Activated naive CD4-positive, alpha-beta T cell treated with anti-CD3 and anti-CD28 coated beads for 36 hours (primary cell): ENCODE data around the gene ITGAE. TPM values are rescaled to one million over a fixed set of nuclear protein-coding genes. Genes with fewer than 3 reads are reported as not detected.
A peak's percentile ranks its signal among the peaks of the same experiment; 100 is the strongest.

Experiments used
- CTCF ChIA-PET: fragments of 350-600 bp; sonication (Branson Sonifier 250); formaldehyde crosslinking; loops from one replicate; lab custom pipeline; 2021; ENCODE audit warnings: antibody characterized with exemption; lab: Charles Lee
- DNase-seq: peaks from one replicate; pipeline ENCODE4 v3.0.0-alpha.2; 2020
- H3K27ac Mint-ChIP-seq: one replicate; pipeline ENCODE4 v1.8.0; 2021; ENCODE audit warnings: mild to moderate bottlenecking, mixed read lengths
- H3K27me3 Mint-ChIP-seq: one replicate; pipeline ENCODE4 v1.8.0; 2021; ENCODE audit warnings: low read depth, mixed read lengths
- H3K36me3 Mint-ChIP-seq: one replicate; pipeline ENCODE4 v1.8.0; 2021; ENCODE audit warnings: low read depth, mixed read lengths
- H3K4me1 Mint-ChIP-seq: one replicate; pipeline ENCODE4 v1.8.0; 2021; ENCODE audit warnings: low read depth, mixed read lengths
- H3K4me3 Mint-ChIP-seq: one replicate; pipeline ENCODE4 v1.8.0; 2021; ENCODE audit warnings: mild to moderate bottlenecking, moderate library complexity, mixed read lengths
- H3K9me3 Mint-ChIP-seq: one replicate; pipeline ENCODE4 v1.8.0; 2021; ENCODE audit warnings: mixed read lengths
- intact Hi-C: fragments of 100-400 bp; cut with micrococcal nuclease; formaldehyde crosslinking; loops from one replicate; pipeline ENCODE4 v1.15.1; 2023
- total RNA-seq, 2 experiments: library from RNA; stranded (reverse); gene quantifications; one replicate each; pipeline ENCODE4 v1.2.3, GENCODE V29; 2021

The ITGAE gene
- total RNA-seq, 2 experiments from 2014 or later: 31.7 to 32.4 TPM

- no peak overlapping the region for H3K27ac Mint-ChIP-seq
These were observed 14.1 kb upstream of the ITGAE start for GRCh38 chr17:3815122-3815521.

GRCh38 chr17:3814361-3814760, 13.4 kb upstream of the ITGAE start:
- CTCF ChIA-PET: interaction anchor here (1.7 kb wide), 1 partner anchor 29 kb away, joined by 5 read pairs; no protein-coding TSS in a partner anchor
- DNase-seq: no peak
- Mint-ChIP-seq H3K36me3 (peaks cover 24% of the 10 kb centered on the region), H3K27ac (no peak overlapping the region), H3K4me3 (no peak overlapping the region), H3K9me3 (no peaks in the 10 kb centered on the region), H3K27me3 (no peaks in the 10 kb centered on the region), H3K4me1 (peaks cover 4% of the 10 kb centered on the region)
- intact Hi-C loops: no loop called here

More at GRCh38 chr17:3815122-3815521, 14.1 kb upstream of the ITGAE start:
- CTCF ChIA-PET: interaction anchor here (1.0 to 1.7 kb wide), 2 partner anchors 12 to 28 kb away, joined by 3 to 5 read pairs; no protein-coding TSS in a partner anchor
- no peaks in the 10 kb centered on the region for H3K9me3 Mint-ChIP-seq
- H3K27me3 Mint-ChIP-seq: no peaks in the 10 kb centered on the region
- no peak overlapping the region for H3K4me3 Mint-ChIP-seq
- DNase-seq: no peak
- intact Hi-C loops: no loop called here
- H3K4me1 Mint-ChIP-seq: no peaks in the 10 kb centered on the region
- H3K36me3 Mint-ChIP-seq: peaks cover 24% of the 10 kb centered on the region

GRCh38 chr17:3813171-3813570, 12.2 kb upstream of the ITGAE start:
- Mint-ChIP-seq H3K27me3 (no peaks in the 10 kb centered on the region), H3K27ac (no peak overlapping the region), H3K9me3 (no peaks in the 10 kb centered on the region), H3K36me3 (peaks cover 17% of the 10 kb centered on the region), H3K4me1 (peaks cover 13% of the 10 kb centered on the region), H3K4me3 (no peak overlapping the region)
- CTCF ChIA-PET: interaction anchor here (1.1 to 1.3 kb wide), 2 partner anchors 14 to 75 kb away, joined by 3 to 4 read pairs; no protein-coding TSS in a partner anchor
- DNase-seq: no peak
- intact Hi-C loops: no loop called here

GRCh38 chr17:3812771-3813170, 11.8 kb upstream of the ITGAE start:
- Mint-ChIP-seq H3K9me3 (no peaks in the 10 kb centered on the region), H3K4me1 (peaks cover 13% of the 10 kb centered on the region), H3K27ac (no peak overlapping the region), H3K36me3 (peaks cover 16% of the 10 kb centered on the region), H3K4me3 (no peak overlapping the region), H3K27me3 (no peaks in the 10 kb centered on the region)
- DNase-seq: no peak
- intact Hi-C loops: no loop called here
- CTCF ChIA-PET: interaction anchor here (1.1 to 1.8 kb wide), 3 partner anchors 15 to 75 kb away, joined by 3 to 4 read pairs (median 4); partner anchors contain the start of gene NCBP3

- Mint-ChIP-seq H3K27me3 (no peaks in the 10 kb centered on the region), H3K9me3 (no peaks in the 10 kb centered on the region), H3K4me3 (no peak overlapping the region), H3K27ac (no peak overlapping the region), H3K36me3 (peaks cover 20% of the 10 kb centered on the region), H3K4me1 (peaks cover 13% of the 10 kb centered on the region)
- intact Hi-C loops: no loop called here
- no peak for DNase-seq
- CTCF ChIA-PET: interaction anchor here (1.1 to 1.8 kb wide), 3 partner anchors 15 to 74 kb away, joined by 3 to 4 read pairs (median 4); partner anchors contain the start of gene NCBP3
These were observed 11.3 kb upstream of the ITGAE start for GRCh38 chr17:3812284-3812683.

- Mint-ChIP-seq H3K4me3 (no peak overlapping the region), H3K9me3 (no peaks in the 10 kb centered on the region), H3K36me3 (peaks cover 17% of the 10 kb centered on the region), H3K27ac (no peak overlapping the region), H3K27me3 (no peaks in the 10 kb centered on the region), H3K4me1 (peaks cover 13% of the 10 kb centered on the region)
- intact Hi-C loops: no loop called here
- DNase-seq: no peak
- CTCF ChIA-PET: interaction anchor here (1.5 to 2.2 kb wide), 2 partner anchors 18 to 72 kb away, joined by 6 to 7 read pairs; no protein-coding TSS in a partner anchor
These were observed 9.0 kb upstream of the ITGAE start for GRCh38 chr17:3810019-3810418.

- CTCF ChIA-PET: interaction anchor here (2.2 kb wide), 1 partner anchor 18 kb away, joined by 6 read pairs; no protein-coding TSS in a partner anchor
- Mint-ChIP-seq H3K27me3 (no peaks in the 10 kb centered on the region), H3K4me3 (no peak overlapping the region), H3K4me1 (peaks cover 16% of the 10 kb centered on the region), H3K27ac (peak overlapping the region; percentile 1), H3K36me3 (peaks cover 13% of the 10 kb centered on the region), H3K9me3 (no peaks in the 10 kb centered on the region)
- DNase-seq: no peak
- intact Hi-C loops: loop anchor here (5.0 kb wide), 1 partner anchor 72 kb away; no protein-coding TSS in a partner anchor
These were observed 8.1 kb upstream of the ITGAE start for GRCh38 chr17:3809135-3809534.

- no peaks in the 10 kb centered on the region for H3K27me3 Mint-ChIP-seq
- CTCF ChIA-PET: interaction anchor here (1.5 to 2.2 kb wide), 2 partner anchors 19 to 71 kb away, joined by 6 read pairs; no protein-coding TSS in a partner anchor
- H3K9me3 Mint-ChIP-seq: no peaks in the 10 kb centered on the region
- H3K4me3 Mint-ChIP-seq: no peak overlapping the region
- peaks cover 12% of the 10 kb centered on the region for H3K36me3 Mint-ChIP-seq
- DNase-seq: no peak
- peak overlapping the region; percentile 1 for H3K27ac Mint-ChIP-seq
- H3K4me1 Mint-ChIP-seq: peaks cover 18% of the 10 kb centered on the region
- intact Hi-C loops: loop anchor here (5.0 kb wide), 1 partner anchor 71 kb away; no protein-coding TSS in a partner anchor
These were observed 7.7 kb upstream of the ITGAE start for GRCh38 chr17:3808701-3809100.

- peaks cover 8% of the 10 kb centered on the region for H3K36me3 Mint-ChIP-seq
- CTCF ChIA-PET: interaction anchor here (1.0 to 1.4 kb wide), 2 partner anchors 33 to 41 kb away, joined by 3 read pairs; no protein-coding TSS in a partner anchor
- DNase-seq: no peak
- no peaks in the 10 kb centered on the region for H3K9me3 Mint-ChIP-seq
- no peak overlapping the region for H3K4me3 Mint-ChIP-seq
- no peak overlapping the region for H3K27ac Mint-ChIP-seq
- peaks cover 18% of the 10 kb centered on the region for H3K4me1 Mint-ChIP-seq
- H3K27me3 Mint-ChIP-seq: no peaks in the 10 kb centered on the region
- intact Hi-C loops: loop anchor here (5.0 kb wide), 1 partner anchor 68 kb away; no protein-coding TSS in a partner anchor
These were observed 4.6 kb upstream of the ITGAE start for GRCh38 chr17:3805581-3805980.

- H3K4me3 Mint-ChIP-seq: no peak overlapping the region
- no peak overlapping the region for H3K27ac Mint-ChIP-seq
- peak; percentile 35 for DNase-seq
- peaks cover 14% of the 10 kb centered on the region for H3K4me1 Mint-ChIP-seq
- H3K27me3 Mint-ChIP-seq: no peaks in the 10 kb centered on the region
- H3K36me3 Mint-ChIP-seq: peaks cover 8% of the 10 kb centered on the region
- intact Hi-C loops: no loop called here
- CTCF ChIA-PET: interaction anchor here (1.8 kb wide), 1 partner anchor 67 kb away, joined by 16 read pairs; no protein-coding TSS in a partner anchor
- no peaks in the 10 kb centered on the region for H3K9me3 Mint-ChIP-seq
These were observed 3.5 kb upstream of the ITGAE start for GRCh38 chr17:3804503-3804931.

GRCh38 chr17:3803308-3803640, 2.3 kb upstream of the ITGAE start:
- CTCF ChIA-PET: interaction anchor here (1.8 kb wide), 1 partner anchor 65 kb away, joined by 16 read pairs; no protein-coding TSS in a partner anchor
- Mint-ChIP-seq H3K36me3 (peaks cover 6% of the 10 kb centered on the region), H3K9me3 (no peaks in the 10 kb centered on the region), H3K27me3 (no peaks in the 10 kb centered on the region), H3K4me3 (no peak overlapping the region), H3K27ac (no peak overlapping the region), H3K4me1 (peaks cover 5% of the 10 kb centered on the region)
- intact Hi-C loops: no loop called here
- no peak for DNase-seq

- DNase-seq: no peak
- intact Hi-C loops: no loop called here
- no peaks in the 10 kb centered on the region for H3K27me3 Mint-ChIP-seq
- H3K4me3 Mint-ChIP-seq: no peak overlapping the region
- H3K27ac Mint-ChIP-seq: no peak overlapping the region
- no peaks in the 10 kb centered on the region for H3K9me3 Mint-ChIP-seq
- CTCF ChIA-PET: interaction anchor here (0.6 kb wide), 1 partner anchor 110 kb away, joined by 3 read pairs; no protein-coding TSS in a partner anchor
- peaks cover 6% of the 10 kb centered on the region for H3K36me3 Mint-ChIP-seq
- H3K4me1 Mint-ChIP-seq: peaks cover 5% of the 10 kb centered on the region
These were observed 1.7 kb upstream of the ITGAE start for GRCh38 chr17:3802461-3803307.
